ENCODE measurements around the gene ANKFN1.
"Not testable (repeated sequence)": the region's sequence is repeated elsewhere in the genome, so short reads cannot be mapped to it uniquely, and the experiment has no call there.

Gene ANKFN1

GRCh38 chr17:56185491-56186221 lies 32.4 kb downstream of the ANKFN1 start:
- DNase-seq = no peak

GRCh38 chr17:56186222-56186786 lies 33.0 kb downstream of the ANKFN1 start:
- no peak for DNase-seq

DNA sequence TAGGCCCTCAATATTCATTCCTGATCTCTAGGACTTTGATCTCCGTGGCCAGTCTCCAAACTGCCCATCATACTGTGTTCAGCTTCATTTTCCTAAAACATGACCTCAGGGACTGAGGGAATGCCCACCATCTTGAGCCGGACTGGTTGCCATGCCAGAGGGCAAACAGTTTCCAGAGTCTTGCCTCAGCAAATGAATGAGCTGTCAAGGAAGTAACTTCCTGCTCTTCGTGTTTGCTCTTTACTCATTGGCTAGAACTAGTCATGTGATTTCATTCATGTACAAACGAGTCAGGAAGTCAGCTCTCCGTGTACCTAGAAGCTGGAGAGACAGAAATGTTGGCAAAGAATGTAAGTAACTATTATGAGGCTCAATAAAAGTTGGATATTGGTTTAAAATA lies 50.2 kb downstream of the ANKFN1 start:
- no peak for DNase-seq

DNA sequence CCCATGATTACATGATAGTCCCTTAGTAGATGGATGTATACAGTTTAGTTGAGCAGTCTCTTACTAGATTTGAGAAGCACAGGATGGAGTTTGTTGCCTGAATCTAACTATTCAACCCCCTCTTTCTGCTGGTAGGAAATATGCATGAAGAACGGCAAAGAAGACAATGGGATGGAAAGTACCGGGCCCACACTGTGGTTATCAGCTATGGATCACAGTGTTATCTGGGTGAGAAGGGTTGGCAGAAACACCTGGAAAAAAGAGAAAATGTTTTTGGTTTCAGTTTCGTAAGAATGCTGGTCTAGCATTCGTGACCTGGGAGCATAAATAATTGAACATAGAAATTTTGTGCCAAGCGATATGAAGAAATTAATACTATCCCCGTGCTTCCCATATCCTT lies 53.1 kb downstream of the ANKFN1 start:
- no peak for DNase-seq

- DNase-seq = no peak
These were observed 59.8 kb downstream of the ANKFN1 start for GRCh38 chr17:56213031-56213430.

DNA sequence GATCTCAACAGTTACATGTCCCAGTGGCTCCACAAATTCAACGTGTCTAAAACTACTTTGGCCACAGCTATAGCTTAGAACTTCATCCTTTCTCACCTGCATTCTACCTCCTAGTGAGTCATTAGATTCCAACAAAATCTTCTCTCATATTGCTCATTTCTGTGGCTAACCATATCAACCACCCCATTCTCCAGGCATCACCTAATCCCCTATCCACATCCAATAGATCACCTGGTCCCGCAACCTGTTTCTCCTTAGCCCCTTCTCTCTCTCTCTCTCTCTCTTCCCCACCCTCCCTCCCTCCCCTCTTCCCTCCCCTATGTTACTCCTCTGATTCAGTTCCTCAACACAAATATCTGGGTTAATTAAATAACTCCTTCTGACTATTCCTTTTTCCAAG lies 64.6 kb downstream of the ANKFN1 start:
- no peak for DNase-seq

DNA sequence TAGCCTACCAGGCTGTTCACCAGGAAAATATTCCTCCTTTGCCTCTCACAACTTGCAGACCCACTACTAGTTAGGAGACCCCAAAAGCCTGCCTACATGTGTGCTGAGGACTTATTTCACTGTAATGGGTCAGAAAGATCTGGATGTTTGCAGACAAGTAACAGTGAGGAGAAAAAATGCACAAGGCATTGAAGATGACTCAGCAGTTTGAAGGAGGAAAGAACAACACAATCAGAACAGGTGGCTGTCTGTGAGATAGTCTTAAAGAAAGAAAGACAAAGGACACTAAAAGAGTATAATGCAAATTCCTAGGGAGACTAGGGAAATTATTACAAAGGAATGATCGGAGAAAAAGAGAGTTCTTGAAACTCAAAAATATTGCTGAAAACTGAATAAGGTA lies 69.0 kb downstream of the ANKFN1 start:
- no peak for DNase-seq

DNA sequence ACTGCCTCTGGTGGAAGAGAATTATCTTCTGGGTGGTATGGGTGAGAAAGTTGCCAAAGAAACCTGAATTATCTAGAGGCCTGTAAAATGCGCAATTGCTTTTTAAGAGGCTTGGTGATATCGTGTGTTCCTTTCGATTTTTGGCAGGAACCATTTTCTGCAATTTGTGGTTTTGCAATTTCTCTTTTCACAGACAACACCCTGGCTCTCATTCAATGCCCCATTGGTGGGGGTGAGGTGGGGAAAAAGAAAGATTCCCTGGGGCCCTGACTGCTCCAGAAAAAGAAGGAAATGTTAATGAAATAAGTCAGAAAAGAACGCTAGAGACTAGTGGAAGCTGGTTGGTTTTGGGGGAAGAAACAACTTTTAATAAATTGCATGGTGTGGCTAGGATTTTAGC lies 77.4 kb downstream of the ANKFN1 start:
- DNase-seq = no peak

- no peak for DNase-seq
These were observed 78.0 kb downstream of the ANKFN1 start for GRCh38 chr17:56231252-56231651.

GRCh38 chr17:56231693-56232092 lies 78.4 kb downstream of the ANKFN1 start:
- no peak for DNase-seq

DNA sequence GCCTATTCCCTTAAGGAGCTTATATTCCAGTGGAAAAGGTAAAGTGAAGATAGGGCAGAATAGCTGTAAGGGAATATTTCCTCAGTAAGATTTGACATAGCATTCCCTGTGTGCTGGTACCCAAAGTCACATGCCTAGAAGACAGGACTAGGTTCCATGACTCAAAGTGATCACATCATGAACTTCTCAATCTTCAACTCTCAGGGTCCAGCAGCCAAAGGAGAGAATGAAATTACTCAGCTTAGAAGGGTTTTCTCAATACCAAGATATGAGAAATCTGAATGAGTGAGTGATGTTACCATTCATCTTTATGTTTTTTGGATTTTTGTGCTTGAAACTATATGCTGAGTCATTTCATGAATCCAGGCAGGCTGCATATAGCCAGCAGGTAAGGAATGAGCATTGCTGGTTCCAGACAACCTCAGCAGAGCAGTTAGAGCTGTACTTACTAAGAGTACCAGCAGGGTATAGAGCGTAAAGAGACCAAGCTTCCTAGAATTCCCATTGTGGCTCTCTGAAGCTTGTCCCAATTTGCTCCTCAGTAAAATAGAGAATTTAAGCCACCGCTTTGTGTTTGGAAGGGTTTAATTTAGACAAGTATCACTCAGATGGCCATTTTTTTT lies 91.1 kb downstream of the ANKFN1 start:
- no peak for DNase-seq

DNA sequence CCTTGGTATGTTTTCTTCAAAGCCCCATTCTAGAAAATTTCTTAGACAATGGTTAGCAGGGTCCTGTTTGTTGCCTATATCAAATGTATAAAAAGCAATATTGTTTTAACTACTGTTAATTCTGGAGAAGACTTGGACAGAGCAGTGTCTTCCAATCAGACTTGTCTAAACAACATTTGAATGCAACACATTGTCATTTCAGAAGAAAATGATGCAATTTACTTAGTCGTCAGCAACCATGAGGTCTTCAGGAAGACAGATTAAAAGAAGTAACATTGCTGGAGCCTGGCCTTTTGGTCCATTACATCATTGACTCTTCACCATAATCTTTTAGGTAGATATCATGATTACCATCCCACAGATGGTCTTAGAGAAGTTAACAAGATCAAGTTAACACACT lies 94.5 kb downstream of the ANKFN1 start:
- DNase-seq = no peak

DNA sequence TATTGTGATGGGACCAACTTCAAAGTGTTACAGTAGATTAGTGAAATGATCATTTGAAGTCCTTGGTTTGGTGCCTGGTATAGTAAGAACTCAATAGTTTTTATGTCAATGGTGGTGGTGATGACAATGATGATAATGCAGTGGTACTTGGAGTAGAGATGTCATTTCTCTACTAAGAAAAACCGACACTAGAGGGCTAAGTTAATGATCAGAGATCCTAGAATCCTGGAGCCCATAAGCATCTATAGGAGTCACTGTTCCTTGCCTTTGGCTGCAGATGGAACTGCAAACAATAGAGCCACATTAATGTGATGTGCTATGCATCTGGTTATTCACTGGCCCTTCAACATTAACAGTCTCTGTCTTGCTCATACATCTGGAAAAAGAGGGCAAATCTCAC lies 103.8 kb downstream of the ANKFN1 start:
- no peak for DNase-seq

GRCh38 chr17:56260376-56261002 lies 107.2 kb downstream of the ANKFN1 start:
- no peak for DNase-seq

DNA sequence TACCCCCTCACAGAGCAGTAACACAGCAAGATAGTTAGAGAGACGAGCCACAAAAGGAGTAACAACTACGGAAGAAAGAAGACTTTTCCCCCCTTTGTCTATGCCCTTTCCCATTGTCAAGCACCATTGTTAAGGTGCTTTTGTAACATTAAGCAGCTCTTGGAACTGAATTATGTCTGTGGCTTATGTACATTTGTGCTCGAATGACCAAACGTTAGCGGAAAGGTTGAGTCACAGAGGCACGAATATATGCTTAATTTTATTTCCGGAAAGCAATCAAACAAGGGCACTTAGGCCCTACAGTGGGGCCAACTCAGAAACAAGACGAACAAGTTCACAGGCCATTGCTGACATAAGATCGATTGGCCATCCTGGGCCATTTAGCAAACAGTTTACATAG lies 109.5 kb downstream of the ANKFN1 start:
- no peak for DNase-seq

DNA sequence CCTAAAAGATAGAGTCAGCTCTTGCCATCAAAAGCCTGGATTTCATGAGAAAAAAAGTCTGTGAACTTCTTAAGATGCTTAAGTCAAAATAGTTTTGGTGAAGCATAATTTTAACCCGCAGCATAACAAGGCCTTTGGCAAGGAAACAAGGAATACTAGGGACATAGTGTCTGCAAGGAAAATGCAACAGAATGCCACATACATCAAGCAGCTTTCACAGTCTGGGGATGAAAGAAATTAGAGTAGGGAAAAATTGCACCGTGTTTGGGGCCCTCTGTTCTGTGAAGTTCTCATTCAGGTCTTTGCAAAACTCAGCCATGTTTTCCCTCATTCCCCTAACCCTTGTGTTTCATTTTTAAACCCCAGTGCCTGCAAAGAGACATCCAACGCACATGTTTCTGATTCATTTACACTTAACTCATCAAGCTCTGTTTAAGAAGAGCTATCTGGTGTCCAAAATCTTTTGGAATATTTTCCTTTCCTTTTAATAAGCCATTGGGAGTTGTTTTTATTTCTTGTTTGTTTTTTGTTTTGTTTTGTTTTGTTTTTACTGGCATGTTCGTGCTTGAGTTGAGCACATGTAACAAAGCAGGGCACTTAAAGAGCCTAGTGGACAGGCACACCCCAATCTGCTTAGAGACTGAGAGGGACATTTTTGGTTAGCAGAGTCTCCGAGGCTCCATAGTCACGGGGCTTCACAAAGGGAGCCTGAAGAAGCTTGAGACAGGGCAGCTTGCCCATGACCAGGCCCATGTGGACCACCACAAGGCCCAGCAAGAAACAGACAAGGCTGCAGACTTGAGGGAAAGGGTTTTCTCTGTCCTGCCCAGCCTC lies 116.5 kb downstream of the ANKFN1 start:
- no peak for DNase-seq

GRCh38 chr17:56274491-56274890 lies 121.2 kb downstream of the ANKFN1 start:
- no peak for DNase-seq

- DNase-seq = no peak
These were observed 131.2 kb downstream of the ANKFN1 start for GRCh38 chr17:56284482-56284881.

GRCh38 chr17:56288786-56289185 lies 135.5 kb downstream of the ANKFN1 start:
- not testable (repeated sequence) for DNase-seq

GRCh38 chr17:56289321-56289720 lies 136.0 kb downstream of the ANKFN1 start:
- DNase-seq = no peak

- DNase-seq = no peak
These were observed 137.0 kb downstream of the ANKFN1 start for GRCh38 chr17:56290101-56290801.

- no peak for DNase-seq
These were observed 137.5 kb downstream of the ANKFN1 start for GRCh38 chr17:56290802-56291118.
